ENCODE data around the gene PRKAG2. TPM values are rescaled to one million over a fixed set of nuclear protein-coding genes. Genes with fewer than 3 reads are reported as not detected.

PRKAG2 gene
- total RNA-seq, 1 experiment from 2014 or later, result 23.9 TPM

DNA sequence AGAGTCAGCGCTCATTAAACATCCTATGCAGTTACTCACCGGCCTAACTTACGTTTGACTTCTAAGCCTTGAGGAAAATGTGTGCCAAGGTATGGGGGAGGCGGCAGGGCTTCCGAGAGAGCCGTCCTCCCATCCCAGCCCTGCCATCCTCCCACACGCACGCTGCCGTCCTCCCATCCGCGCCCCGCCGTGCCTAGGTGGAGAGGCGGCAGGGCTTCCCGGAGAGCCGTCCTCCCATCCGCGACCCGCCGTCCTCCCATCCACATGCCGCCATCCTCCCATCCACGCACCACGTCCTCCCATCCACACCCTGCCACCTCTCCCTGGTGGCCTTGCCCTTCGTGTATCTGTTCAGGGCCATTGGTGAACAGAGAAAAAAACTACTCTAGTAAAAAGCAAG lies 162.7 kb downstream of the PRKAG2 start:
- TF ChIP-seq, protein P1, sequence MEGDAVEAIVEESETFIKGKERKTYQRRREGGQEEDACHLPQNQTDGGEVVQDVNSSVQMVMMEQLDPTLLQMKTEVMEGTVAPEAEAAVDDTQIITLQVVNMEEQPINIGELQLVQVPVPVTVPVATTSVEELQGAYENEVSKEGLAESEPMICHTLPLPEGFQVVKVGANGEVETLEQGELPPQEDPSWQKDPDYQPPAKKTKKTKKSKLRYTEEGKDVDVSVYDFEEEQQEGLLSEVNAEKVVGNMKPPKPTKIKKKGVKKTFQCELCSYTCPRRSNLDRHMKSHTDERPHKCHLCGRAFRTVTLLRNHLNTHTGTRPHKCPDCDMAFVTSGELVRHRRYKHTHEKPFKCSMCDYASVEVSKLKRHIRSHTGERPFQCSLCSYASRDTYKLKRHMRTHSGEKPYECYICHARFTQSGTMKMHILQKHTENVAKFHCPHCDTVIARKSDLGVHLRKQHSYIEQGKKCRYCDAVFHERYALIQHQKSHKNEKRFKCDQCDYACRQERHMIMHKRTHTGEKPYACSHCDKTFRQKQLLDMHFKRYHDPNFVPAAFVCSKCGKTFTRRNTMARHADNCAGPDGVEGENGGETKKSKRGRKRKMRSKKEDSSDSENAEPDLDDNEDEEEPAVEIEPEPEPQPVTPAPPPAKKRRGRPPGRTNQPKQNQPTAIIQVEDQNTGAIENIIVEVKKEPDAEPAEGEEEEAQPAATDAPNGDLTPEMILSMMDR (conservative IDR thresholded peaks at IDR 0.05; ENCODE audit: low read depth, low read length), result no peak
- TF ChIP-seq EZH2phosphoT487 (IDR thresholded peaks at IDR 0.05; ENCODE audit: borderline replicate concordance, low read length) (no peak), EZH2 (IDR thresholded peaks at IDR 0.05; ENCODE audit: low read length, unreplicated experiment) (no peak)
- Histone ChIP-seq H3K79me2 (ENCODE audit: low read length) (no peaks in the 10 kb centered on the region), H2AFZ (ENCODE audit: low read length) (no peak overlapping the region), H4K20me1 (ENCODE audit: low read length) (no peaks in the 10 kb centered on the region), H3K9ac (ENCODE audit: low read length) (no peak overlapping the region), H3K36me3 (ENCODE audit: low read depth, low read length) (no peaks in the 10 kb centered on the region), H3K4me3 (ENCODE audit: low read length) (no peak overlapping the region), H3K4me2 (ENCODE audit: low read length) (no peak overlapping the region), H3F3A (ENCODE audit: low read length, unreplicated experiment) (no peaks in the 10 kb centered on the region), H3K9me2 (replicated peaks; ENCODE audit: low read length) (no peaks in the 10 kb centered on the region), H3K4me1 (ENCODE audit: insufficient read depth, low read length) (no peaks in the 10 kb centered on the region), H3K9me3 (ENCODE audit: low read length) (no peaks in the 10 kb centered on the region), H3K27me3 (ENCODE audit: low read length) (no peaks in the 10 kb centered on the region), H3K27ac (ENCODE audit: low read length) (no peak overlapping the region)
- ChIA-PET POLR2A (ENCODE audit: unreplicated experiment) (no interaction called here), CTCF (no interaction called here)
- DNase-seq, result no peak
- no peak for ATAC-seq
- intact Hi-C loops (cut with micrococcal nuclease), result no loop called here
- BruUV-seq (replicated peaks), result no TSS peak

DNA sequence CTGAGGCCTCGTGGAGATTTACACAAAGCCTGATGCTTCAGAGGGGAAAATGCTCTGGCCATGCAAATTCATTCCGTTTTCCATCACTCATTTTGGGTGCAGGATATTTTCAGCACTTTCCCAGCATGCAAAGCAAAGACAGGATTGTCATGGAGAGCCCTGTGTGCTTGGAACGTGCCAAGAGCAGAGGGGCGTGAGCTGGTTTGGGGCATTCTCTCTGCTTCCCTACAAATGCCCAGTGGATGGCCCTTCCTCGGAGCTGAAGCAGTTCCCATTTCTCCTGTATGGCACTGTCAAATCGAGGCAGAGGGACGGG lies 164.1 kb downstream of the PRKAG2 start:
- H3K9me2 ChIP-seq (replicated peaks; ENCODE audit: low read length), result no peaks in the 10 kb centered on the region
- H4K20me1 ChIP-seq (ENCODE audit: low read length), result no peaks in the 10 kb centered on the region
- no peak overlapping the region for H3K4me2 ChIP-seq (ENCODE audit: low read length)
- DNase-seq (no peak), ATAC-seq (no peak)
- CTCF ChIA-PET, result no interaction called here
- H3K27ac ChIP-seq (ENCODE audit: low read length), result no peak overlapping the region
- no peaks in the 10 kb centered on the region for H3K36me3 ChIP-seq (ENCODE audit: low read depth, low read length)
- POLR2A ChIA-PET (ENCODE audit: unreplicated experiment), result no interaction called here
- BruUV-seq (replicated peaks), result no TSS peak
- no peaks in the 10 kb centered on the region for H3F3A ChIP-seq (ENCODE audit: low read length, unreplicated experiment)
- TF ChIP-seq, protein P1 (conservative IDR thresholded peaks at IDR 0.05; ENCODE audit: low read depth, low read length), result no peak
- TF ChIP-seq EZH2 (IDR thresholded peaks at IDR 0.05; ENCODE audit: low read length, unreplicated experiment) (no peak), EZH2phosphoT487 (IDR thresholded peaks at IDR 0.05; ENCODE audit: borderline replicate concordance, low read length) (no peak)
- no peak overlapping the region for H2AFZ ChIP-seq (ENCODE audit: low read length)
- intact Hi-C loops (cut with micrococcal nuclease), result no loop called here
- H3K4me3 ChIP-seq (ENCODE audit: low read length), result no peak overlapping the region
- no peaks in the 10 kb centered on the region for H3K9me3 ChIP-seq (ENCODE audit: low read length)
- H3K27me3 ChIP-seq (ENCODE audit: low read length), result no peaks in the 10 kb centered on the region
- H3K4me1 ChIP-seq (ENCODE audit: insufficient read depth, low read length), result no peaks in the 10 kb centered on the region
- H3K9ac ChIP-seq (ENCODE audit: low read length), result no peak overlapping the region
- no peaks in the 10 kb centered on the region for H3K79me2 ChIP-seq (ENCODE audit: low read length)

DNA sequence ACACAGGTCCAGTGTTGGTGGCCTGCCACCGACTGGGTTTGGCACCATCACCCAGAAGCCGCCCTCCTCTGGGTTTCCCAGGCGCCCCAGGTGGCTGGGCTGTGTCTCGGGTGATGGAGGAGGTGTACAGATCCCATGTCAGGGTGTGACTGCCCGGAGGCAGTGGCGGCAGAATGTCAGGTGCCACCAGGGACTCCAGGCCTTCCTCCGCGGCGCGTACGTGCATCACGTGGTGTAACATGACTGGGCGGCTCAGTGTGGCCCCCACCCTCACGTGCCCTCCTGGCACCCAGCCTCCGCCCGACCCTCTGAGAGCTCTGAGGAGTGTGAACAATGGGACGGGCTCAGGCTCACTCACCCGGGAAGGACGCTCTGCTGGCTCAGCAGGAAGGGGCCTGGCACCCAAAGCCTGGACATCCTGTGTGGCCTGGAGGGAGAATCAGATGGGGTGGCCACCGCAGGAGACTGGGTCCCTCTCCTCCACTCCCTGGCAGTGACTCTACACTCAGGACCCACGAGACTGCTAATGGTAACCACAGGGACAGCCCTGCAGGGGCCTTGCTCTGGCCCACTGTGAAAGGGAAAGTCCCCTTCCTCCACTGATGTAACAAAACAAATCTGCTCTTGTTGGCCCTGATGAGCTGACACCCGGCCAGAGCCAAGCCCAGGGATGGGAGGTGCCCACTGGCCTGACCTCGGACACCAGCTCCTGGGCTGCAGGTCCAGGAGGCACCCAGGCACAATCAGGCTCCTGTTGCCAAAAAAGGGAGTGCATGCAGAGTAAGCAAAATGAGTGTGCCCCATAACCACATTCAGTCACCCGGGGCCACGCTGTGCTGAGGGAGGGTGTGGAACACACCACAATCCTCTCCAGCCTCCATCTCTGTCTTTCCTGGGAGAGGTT lies 164.8 kb downstream of the PRKAG2 start:
- H3K4me1 ChIP-seq (ENCODE audit: insufficient read depth, low read length), result no peaks in the 10 kb centered on the region
- no peak overlapping the region for H3K4me3 ChIP-seq (ENCODE audit: low read length)
- H3F3A ChIP-seq (ENCODE audit: low read length, unreplicated experiment), result no peaks in the 10 kb centered on the region
- DNase-seq, result no peak
- peak; percentile 38 for ATAC-seq
- H3K27me3 ChIP-seq (ENCODE audit: low read length), result no peaks in the 10 kb centered on the region
- no peak overlapping the region for H3K9ac ChIP-seq (ENCODE audit: low read length)
- no peak for TF ChIP-seq EZH2phosphoT487 (IDR thresholded peaks at IDR 0.05; ENCODE audit: borderline replicate concordance, low read length)
- TF ChIP-seq, protein P1 (conservative IDR thresholded peaks at IDR 0.05; ENCODE audit: low read depth, low read length), result no peak
- no peak for TF ChIP-seq EZH2 (IDR thresholded peaks at IDR 0.05; ENCODE audit: low read length, unreplicated experiment)
- H3K27ac ChIP-seq (ENCODE audit: low read length), result no peak overlapping the region
- H3K36me3 ChIP-seq (ENCODE audit: low read depth, low read length), result no peaks in the 10 kb centered on the region
- no TSS peak for BruUV-seq (replicated peaks)
- no peaks in the 10 kb centered on the region for H4K20me1 ChIP-seq (ENCODE audit: low read length)
- H3K9me2 ChIP-seq (replicated peaks; ENCODE audit: low read length), result no peaks in the 10 kb centered on the region
- intact Hi-C loops (cut with micrococcal nuclease), result no loop called here
- no peak overlapping the region for H2AFZ ChIP-seq (ENCODE audit: low read length)
- no peaks in the 10 kb centered on the region for H3K9me3 ChIP-seq (ENCODE audit: low read length)
- H3K79me2 ChIP-seq (ENCODE audit: low read length), result no peaks in the 10 kb centered on the region
- ChIA-PET CTCF (no interaction called here), POLR2A (ENCODE audit: unreplicated experiment) (no interaction called here)
- no peak overlapping the region for H3K4me2 ChIP-seq (ENCODE audit: low read length)

Data from PC-3 (cell line).